Prostate gland (tissue), 2 donors: ENCODE results near the gene SLC2A6. TPM values are rescaled to one million over a fixed set of nuclear protein-coding genes. Genes with fewer than 3 reads are reported as not detected.

Source experiments
- DNase-seq: peaks from one replicate; pipeline ENCODE4 v3.0.0-alpha.2; 2019; ENCODE audit warnings: low spot score
- H3K27ac ChIP-seq, 2 donors: fragments of 200-600 bp; sonication (generic); 2 replicates each; pipeline ENCODE4 v1.5.1; 2017 to 2019
- H3K27me3 ChIP-seq: fragments of 200-600 bp; sonication (generic); replicated peaks from 2 replicates; pipeline ENCODE4 v1.5.1; 2019; ENCODE audit not compliant: insufficient read depth
- H3K36me3 ChIP-seq, 2 donors: fragments of 200-600 bp; sonication (generic); 1 replicate in 1 of 2; 2 replicates in 1 of 2; pipeline versions ENCODE4 v1.5.1 to v1.8.1; 2017 to 2019
- H3K4me1 ChIP-seq: fragments of 200-600 bp; sonication (generic); replicated peaks from 2 replicates; pipeline ENCODE4 v1.5.1; 2019
- H3K4me3 ChIP-seq, 2 donors: fragments of 200-600 bp; sonication (generic); 2 replicates each; pipeline ENCODE4 v1.5.1; 2017 to 2019
- H3K9me3 ChIP-seq: fragments of 200-600 bp; sonication (generic); 2 replicates; pipeline ENCODE4 v1.5.1; 2017
- CTCF ChIP-seq, 4 experiments: fragments of 200-600 bp in 2 of 4; fragments of 450-650 bp in 2 of 4; sonication (generic) in 2 of 4; IDR thresholded peaks; 1 replicate in 3 of 4; 2 replicates in 1 of 4; pipeline ENCODE4 v1.5.1; 2016 to 2019; ENCODE audit warnings: antibody characterized with exemption in 4 of 4, mild to moderate bottlenecking in 2 of 4, moderate library complexity in 2 of 4
- POLR2A ChIP-seq: fragments of 450-650 bp; IDR thresholded peaks from one replicate; pipeline ENCODE4 v1.6.1; 2016; ENCODE audit warnings: antibody characterized with exemption, mild to moderate bottlenecking
- POLR2AphosphoS5 ChIP-seq: sonication (generic); formaldehyde crosslinking; IDR thresholded peaks from one replicate; pipeline ENCODE4 v1.6.1; 2017; ENCODE audit warnings: antibody characterized with exemption
- WGBS: methylation state at CpG from one replicate; pipeline ENCODE4 v1.1.5; 2018; 5-methylcytosine and 5-hydroxymethylcytosine counted together
- intact Hi-C: fragments of 100-400 bp; cut with DNase I; formaldehyde crosslinking; loops from one replicate; pipeline ENCODE4 v1.14.2; 2022
- total RNA-seq, 2 donors: library from RNA; depleted of rRNA; stranded (reverse); fragments of >200 nt; gene quantifications; one replicate each; pipeline ENCODE4 v1.1.0, GENCODE V29; 2016

SLC2A6 gene
- total RNA-seq, 2 donors from 2014 or later = 0.77 to 3.4 TPM

- Histone ChIP-seq H3K27ac (no peak overlapping the region), H3K27me3 (peaks cover 2% of the 10 kb centered on the region), H3K9me3 (no peaks in the 10 kb centered on the region), H3K4me1 (no peaks in the 10 kb centered on the region), H3K4me3 (no peak overlapping the region), H3K36me3 (no peaks in the 10 kb centered on the region)
- no peak for DNase-seq
- intact Hi-C loops = no loop called here
- WGBS = 76% methylated on average over 11 of the region's 11 CpGs
- TF ChIP-seq CTCF (IDR thresholded peaks at IDR 0.05) = no peak
- TF ChIP-seq POLR2A = no peak
- TF ChIP-seq POLR2AphosphoS5 = no peak
These were observed 14.5 kb upstream of the SLC2A6 start for GRCh38 chr9:133493428-133493827.

- H3K4me1 ChIP-seq = no peaks in the 10 kb centered on the region
- no peaks in the 10 kb centered on the region for H3K36me3 ChIP-seq
- DNase-seq = no peak
- H3K27ac ChIP-seq = peak overlapping the region; percentile 14 to 55
- TF ChIP-seq CTCF (IDR thresholded peaks at IDR 0.05) (no peak), POLR2AphosphoS5 (no peak), POLR2A (no peak)
- no peaks in the 10 kb centered on the region for H3K9me3 ChIP-seq
- 35% methylated on average over 28 of the region's 33 CpGs for WGBS
- intact Hi-C loops = no loop called here
- H3K4me3 ChIP-seq = no peak overlapping the region
- peaks cover 2% of the 10 kb centered on the region for H3K27me3 ChIP-seq
These were observed 13.4 kb upstream of the SLC2A6 start for GRCh38 chr9:133492061-133493021.

- Histone ChIP-seq H3K4me3 (no peak overlapping the region), H3K9me3 (no peaks in the 10 kb centered on the region), H3K27me3 (peaks cover 2% of the 10 kb centered on the region), H3K36me3 (no peaks in the 10 kb centered on the region), H3K4me1 (no peaks in the 10 kb centered on the region), H3K27ac (no peak overlapping the region)
- TF ChIP-seq POLR2AphosphoS5 (no peak), CTCF (IDR thresholded peaks at IDR 0.05) (no peak), POLR2A (no peak)
- intact Hi-C loops = no loop called here
- no peak for DNase-seq
- 97% methylated on average over 8 of the region's 8 CpGs for WGBS
These were observed 12.7 kb upstream of the SLC2A6 start for GRCh38 chr9:133491656-133491925.

GRCh38 chr9:133490865-133491655, 12.2 kb upstream of the SLC2A6 start:
- DNase-seq = no peak
- Histone ChIP-seq H3K36me3 (no peaks in the 10 kb centered on the region), H3K9me3 (no peaks in the 10 kb centered on the region), H3K27me3 (no peaks in the 10 kb centered on the region), H3K4me3 (no peak overlapping the region), H3K4me1 (no peaks in the 10 kb centered on the region), H3K27ac (no peak overlapping the region)
- TF ChIP-seq CTCF (IDR thresholded peaks at IDR 0.05) = no peak
- TF ChIP-seq POLR2A = no peak
- no peak for TF ChIP-seq POLR2AphosphoS5
- 85% methylated on average over 11 of the region's 12 CpGs for WGBS
- intact Hi-C loops = no loop called here
